Measurements from ENCODE around the gene RUNX3. TPM values are rescaled to one million over a fixed set of nuclear protein-coding genes. Genes with fewer than 3 reads are reported as not detected.

RUNX3 gene
- total and polyA plus RNA-seq, 8 donors = 0.98 to 8.7 (median 1.5) TPM

DNA sequence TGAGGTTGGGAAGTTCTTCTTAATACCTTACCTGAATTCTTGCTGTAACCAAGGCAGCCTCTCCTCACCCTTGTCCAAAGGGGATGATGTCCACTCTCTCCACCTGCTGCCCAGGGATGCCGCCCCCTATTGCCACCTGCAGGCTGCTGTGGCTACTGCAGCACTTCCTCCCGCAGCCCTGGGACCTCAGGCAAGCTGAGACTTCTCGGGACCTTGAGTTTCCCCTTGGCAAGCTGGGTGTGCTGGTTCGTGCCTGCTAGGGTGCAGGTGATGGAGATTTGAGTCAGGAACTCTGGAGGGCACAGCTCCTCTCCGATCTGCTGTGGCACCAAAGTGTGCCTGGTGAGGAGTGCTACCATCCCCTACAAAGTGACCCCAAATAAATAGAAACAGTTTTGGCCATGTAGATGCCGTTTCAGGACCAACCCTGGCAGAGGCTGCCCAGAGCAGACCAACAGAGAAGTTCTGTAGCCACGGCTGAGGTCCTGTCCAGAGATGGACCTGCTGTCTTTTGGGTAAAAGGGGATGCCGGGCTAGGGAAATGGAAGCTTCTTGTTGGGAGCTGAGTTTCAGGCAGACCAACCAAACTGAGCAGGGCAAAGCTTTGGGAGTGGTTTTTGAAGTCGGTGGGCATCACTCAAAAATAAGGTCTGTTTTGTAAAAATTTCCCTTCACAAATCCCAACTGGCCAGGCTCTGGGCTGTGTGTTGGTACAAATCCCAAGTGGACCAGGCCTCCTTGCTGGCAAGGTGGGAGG lies 31.7 kb downstream of the RUNX3 start:
- peak in 3 of 4 donors; percentile 38 to 87 (median 47) for DNase-seq
- ATAC-seq = peak; percentile 90
- H3K27me3 ChIP-seq = peaks cover 0 to 52% of the 10 kb centered on the region in 2 donors
- H3K4me1 ChIP-seq = no peaks in the 10 kb centered on the region
- H3K4me3 ChIP-seq = no peak overlapping the region
- intact Hi-C loops (cut with DNase I) = no loop called here
- TF ChIP-seq, protein P1, sequence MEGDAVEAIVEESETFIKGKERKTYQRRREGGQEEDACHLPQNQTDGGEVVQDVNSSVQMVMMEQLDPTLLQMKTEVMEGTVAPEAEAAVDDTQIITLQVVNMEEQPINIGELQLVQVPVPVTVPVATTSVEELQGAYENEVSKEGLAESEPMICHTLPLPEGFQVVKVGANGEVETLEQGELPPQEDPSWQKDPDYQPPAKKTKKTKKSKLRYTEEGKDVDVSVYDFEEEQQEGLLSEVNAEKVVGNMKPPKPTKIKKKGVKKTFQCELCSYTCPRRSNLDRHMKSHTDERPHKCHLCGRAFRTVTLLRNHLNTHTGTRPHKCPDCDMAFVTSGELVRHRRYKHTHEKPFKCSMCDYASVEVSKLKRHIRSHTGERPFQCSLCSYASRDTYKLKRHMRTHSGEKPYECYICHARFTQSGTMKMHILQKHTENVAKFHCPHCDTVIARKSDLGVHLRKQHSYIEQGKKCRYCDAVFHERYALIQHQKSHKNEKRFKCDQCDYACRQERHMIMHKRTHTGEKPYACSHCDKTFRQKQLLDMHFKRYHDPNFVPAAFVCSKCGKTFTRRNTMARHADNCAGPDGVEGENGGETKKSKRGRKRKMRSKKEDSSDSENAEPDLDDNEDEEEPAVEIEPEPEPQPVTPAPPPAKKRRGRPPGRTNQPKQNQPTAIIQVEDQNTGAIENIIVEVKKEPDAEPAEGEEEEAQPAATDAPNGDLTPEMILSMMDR (IDR thresholded peaks at IDR 0.05) = peak; percentile 72 to 84
- H3K9me3 ChIP-seq = no peaks in the 10 kb centered on the region
- peaks cover 0 to 15% of the 10 kb centered on the region in 2 donors for H3K36me3 ChIP-seq
- no peak overlapping the region for H3K27ac ChIP-seq

DNA sequence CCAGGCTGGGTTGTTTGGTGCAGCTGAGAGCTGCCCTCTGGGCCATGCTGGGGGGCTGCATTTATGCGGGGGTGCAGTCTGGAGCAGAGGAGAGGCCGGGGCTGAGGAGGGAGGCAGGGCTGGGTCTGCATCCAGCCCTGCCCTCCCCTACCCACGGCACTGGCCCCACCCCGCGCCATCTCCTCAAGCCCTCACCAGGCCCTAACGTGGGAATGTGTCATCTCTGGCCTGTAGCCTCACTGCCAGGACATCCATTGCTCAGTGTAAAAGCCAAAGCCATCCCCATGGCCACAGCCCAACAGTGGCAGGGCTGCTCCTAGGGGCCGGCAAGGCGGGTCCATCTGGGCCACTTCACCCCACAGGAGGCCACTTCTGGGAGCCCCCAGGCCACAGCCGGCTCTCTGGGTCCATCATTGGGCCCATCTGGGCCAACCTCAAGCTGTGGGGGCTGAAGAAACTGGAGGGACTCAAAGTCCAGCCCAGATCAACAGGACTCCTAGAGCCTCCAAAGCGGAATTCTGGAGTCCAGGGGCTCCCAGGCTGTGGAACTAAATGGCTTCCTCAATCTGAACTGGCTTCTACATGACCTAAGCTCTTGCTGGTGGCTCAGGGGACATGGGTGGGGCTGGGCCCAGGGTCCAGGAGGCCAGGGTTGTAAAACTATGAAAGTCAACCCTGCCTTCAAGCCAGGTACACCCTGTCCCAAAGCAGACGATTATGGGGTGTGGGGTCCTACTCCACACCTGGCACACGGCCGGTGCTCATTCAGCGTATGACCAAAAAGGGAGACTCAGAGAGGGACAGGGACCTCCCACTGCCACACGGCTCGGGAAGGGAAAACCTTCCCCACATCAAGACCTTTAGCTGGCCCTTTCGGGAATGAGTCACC lies 32.6 kb downstream of the RUNX3 start:
- H3K4me3 ChIP-seq = no peak overlapping the region
- H3K4me1 ChIP-seq = no peaks in the 10 kb centered on the region
- TF ChIP-seq, protein P1 (IDR thresholded peaks at IDR 0.05) = no peak
- intact Hi-C loops (cut with DNase I) = no loop called here
- H3K27me3 ChIP-seq = peaks cover 0 to 44% of the 10 kb centered on the region in 2 donors
- ATAC-seq (no peak), DNase-seq (peak in 1 of 4 donors; percentile 19)
- H3K36me3 ChIP-seq = peaks cover 0 to 8% of the 10 kb centered on the region in 2 donors
- H3K9me3 ChIP-seq = peaks cover 0 to 2% of the 10 kb centered on the region in 2 donors
- no peak overlapping the region for H3K27ac ChIP-seq

DNA sequence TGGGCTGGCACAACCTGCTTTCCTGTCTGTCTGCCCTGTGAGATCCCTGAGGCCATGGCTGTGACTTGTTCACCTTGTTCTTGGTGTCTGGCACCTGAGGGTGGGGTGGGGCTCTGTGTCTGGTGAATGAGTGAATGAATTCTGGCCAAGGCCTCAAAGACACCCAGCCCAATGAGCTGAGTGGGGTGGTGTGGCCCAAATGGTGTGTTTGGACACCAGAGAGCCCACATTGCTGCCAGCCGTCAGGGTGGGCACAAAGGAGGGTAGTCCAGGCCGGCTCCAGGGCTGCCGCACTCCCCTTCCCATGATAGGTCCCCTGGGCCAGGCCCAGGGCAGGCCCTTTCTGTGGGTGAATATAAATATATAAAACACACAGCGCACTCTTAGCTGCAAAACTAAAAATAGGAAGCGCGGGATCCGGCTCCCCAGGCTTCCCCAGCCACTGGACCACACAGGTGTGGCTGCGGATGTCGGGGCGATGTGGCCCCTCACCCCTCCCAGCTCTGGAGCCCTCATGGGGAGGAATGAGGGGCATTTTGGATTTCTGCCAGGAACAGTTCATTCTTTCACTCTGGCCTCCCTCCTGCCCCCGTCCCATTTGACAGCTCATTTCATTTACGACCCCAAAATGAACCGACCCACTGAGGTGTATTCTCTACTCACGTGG lies 33.3 kb downstream of the RUNX3 start:
- intact Hi-C loops (cut with DNase I) = no loop called here
- no peak overlapping the region for H3K4me3 ChIP-seq
- ATAC-seq (no peak), DNase-seq (peak in 1 of 4 donors; percentile 13)
- H3K9me3 ChIP-seq = peaks cover 0 to 10% of the 10 kb centered on the region in 2 donors
- no peaks in the 10 kb centered on the region for H3K36me3 ChIP-seq
- H3K27me3 ChIP-seq = peaks cover 0 to 36% of the 10 kb centered on the region in 2 donors
- TF ChIP-seq, protein P1 (IDR thresholded peaks at IDR 0.05) = no peak
- no peak overlapping the region for H3K27ac ChIP-seq
- no peaks in the 10 kb centered on the region for H3K4me1 ChIP-seq

DNA sequence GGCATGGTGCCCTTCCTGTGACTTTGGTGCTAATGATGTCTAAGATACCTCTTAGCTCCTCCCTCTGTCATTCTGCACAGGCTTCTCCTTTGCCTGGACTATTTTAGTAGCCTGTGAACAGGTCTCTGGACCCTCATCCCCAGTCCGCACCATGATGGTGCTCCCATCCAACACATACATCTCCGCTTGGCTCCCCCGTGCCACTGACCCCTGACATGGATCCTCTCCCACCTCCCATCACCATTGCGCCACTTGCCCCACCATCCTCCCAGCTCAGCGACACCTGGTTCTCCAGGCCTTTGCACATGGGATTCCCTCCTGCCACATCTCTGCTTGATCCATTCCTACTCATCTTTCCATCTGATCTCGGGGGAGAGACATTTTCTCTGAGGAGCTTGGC lies 33.9 kb downstream of the RUNX3 start:
- Histone ChIP-seq H3K36me3 (no peaks in the 10 kb centered on the region), H3K4me1 (no peaks in the 10 kb centered on the region), H3K27ac (no peak overlapping the region), H3K27me3 (peaks cover 0 to 31% of the 10 kb centered on the region in 2 donors), H3K4me3 (no peak overlapping the region), H3K9me3 (peaks cover 0 to 10% of the 10 kb centered on the region in 2 donors)
- DNase-seq (peak in 1 of 4 donors; percentile 6), ATAC-seq (no peak)
- intact Hi-C loops (cut with DNase I) = no loop called here
- TF ChIP-seq, protein P1 (IDR thresholded peaks at IDR 0.05) = no peak
